Midbrain (tissue), 1 donor: ENCODE results near the gene POLD4.
"Not testable (repeated sequence)": the region's sequence is repeated elsewhere in the genome, so short reads cannot be mapped to it uniquely, and the experiment has no call there.

Experiments
- DNase-seq: peaks from one replicate; lab custom pipeline; 2025; lab: John Stamatoyannopoulos, UW

The POLD4 gene

DNA sequence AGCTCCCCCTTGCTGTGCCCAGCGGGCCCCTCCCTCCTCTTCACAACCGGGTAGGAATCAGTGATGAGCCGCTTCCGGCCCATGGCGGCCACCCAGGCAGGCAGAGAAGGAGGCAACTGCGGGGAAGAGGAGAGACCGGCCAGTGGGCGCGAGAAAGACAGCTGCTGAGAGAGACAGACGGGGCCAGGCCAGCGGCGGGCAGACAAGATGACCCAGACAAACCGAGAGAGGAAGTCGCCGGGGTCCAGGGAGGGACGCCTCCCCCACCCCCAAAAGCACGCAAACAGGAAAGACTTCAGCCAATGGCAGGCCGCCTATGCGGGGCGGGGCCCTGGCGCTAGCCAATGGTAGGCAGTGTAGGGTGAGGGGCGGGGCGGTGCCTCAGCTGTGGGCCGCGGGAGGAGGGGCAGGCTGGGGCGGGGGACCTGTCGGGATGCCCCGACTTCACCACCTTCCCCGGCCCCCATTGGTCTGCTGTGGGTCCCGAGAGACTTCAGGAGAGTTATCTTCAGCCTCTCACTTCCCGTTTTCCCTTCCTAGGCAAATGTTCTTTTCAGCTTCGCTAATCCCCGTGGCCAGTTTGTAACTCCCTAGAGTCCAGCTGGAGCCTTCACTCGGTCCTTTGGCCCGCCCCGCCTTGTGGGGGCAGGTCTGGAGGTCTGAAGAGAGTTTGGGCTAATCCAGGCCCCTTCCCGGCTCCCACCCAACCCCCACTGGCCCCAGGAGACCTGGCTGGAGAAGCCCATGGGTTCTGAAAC lies at the start of gene POLD4:
Gene POLD4, minus strand, starts transcription at position 230 of the 758 bp plus-strand sequence. Its CDS starts 147 bp downstream, at position 83.
- peak; percentile 97 for DNase-seq

DNA sequence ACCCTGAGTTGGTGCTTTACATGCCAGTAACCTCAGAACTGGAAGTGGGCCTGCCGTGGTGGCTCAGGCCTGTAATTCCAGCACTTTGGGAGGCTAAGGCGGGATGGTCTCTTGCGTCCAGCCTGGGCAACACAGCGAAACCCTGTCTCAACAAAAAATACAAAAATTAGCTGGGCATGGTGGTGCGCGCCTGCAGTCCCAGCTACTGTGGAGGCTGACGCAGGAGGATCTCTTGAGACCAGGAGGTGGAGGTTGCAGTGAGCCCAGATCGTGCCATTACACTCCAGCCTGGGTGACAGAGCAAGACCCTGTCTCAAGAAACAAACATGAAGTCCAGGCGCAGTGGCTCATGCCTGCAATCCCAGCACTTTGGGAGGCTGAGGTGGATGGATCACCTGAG lies 49.7 kb upstream of the POLD4 start:
- not testable (repeated sequence) for DNase-seq

DNA sequence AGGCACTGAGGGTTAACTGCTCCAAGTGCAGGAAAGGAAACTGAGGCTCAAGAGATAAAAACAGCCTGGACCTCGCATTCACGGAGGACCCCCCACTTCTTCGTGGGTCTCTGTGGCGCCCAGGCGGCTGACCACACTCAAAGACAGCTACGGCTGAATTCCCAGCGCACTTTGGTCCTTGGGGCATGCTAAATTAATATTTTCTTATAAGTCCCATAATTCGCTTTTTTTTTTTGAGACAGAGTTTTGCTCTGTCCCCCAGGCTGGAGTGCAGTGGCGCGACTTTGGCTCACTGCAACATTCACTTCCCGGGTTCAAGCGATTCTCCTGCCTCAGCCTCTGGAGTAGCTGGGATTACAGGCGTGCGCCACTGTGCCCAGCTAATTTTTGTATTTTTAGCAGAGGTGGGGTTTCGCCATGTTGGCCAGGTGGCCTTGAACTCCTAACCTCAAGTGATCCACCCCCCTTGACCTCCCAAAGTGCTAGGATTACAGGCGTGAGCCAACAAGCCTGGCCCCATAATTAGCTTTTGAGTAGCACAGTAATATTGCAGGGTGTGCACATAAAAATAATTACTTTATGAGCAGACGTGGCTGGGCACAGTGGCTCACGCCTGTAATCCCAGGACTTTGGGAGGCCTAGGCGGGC lies 49.0 kb upstream of the POLD4 start:
- not testable (repeated sequence) for DNase-seq

DNA sequence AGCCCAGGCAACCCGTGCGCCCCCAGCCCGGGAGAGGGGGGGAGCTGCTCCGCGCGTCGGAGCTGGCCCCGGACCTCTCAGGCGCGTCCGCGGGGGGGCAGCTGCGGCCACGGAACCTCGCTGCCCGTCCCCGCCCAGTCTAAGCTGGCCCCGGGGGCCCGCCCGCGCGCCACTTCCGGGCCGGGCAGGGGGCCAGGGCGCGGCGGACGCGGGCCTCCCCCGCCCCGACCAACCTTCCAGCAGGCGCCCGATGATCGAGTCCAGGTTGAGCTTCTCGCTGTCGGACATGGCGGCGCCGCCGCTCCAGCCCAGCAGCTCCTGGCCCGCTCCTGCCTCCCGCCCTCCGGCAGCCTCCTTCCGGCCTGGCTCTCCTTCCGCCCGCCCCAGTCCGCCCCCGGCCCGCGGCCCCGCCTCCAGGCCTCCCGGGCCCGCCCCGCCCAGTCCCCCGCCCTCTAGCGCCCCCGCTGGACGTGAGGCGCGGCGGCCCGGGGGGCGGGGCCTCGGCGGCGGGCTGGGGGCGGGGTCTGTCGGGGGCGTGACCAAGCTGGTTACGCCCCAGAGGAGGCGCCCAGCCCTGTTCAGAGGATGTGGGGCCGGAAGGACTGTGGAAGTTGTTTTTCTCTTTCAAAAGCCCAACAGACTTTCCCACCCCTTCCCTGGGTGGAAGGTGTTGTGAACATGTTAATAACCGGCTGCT lies 48.3 kb upstream of the POLD4 start, which contains the start of gene PPP1CA:
Gene PPP1CA, minus strand, starts transcription at position 364 of the 697 bp plus-strand sequence. Its CDS starts 76 bp downstream, at position 288.
- DNase-seq, result peak; percentile 92

DNA sequence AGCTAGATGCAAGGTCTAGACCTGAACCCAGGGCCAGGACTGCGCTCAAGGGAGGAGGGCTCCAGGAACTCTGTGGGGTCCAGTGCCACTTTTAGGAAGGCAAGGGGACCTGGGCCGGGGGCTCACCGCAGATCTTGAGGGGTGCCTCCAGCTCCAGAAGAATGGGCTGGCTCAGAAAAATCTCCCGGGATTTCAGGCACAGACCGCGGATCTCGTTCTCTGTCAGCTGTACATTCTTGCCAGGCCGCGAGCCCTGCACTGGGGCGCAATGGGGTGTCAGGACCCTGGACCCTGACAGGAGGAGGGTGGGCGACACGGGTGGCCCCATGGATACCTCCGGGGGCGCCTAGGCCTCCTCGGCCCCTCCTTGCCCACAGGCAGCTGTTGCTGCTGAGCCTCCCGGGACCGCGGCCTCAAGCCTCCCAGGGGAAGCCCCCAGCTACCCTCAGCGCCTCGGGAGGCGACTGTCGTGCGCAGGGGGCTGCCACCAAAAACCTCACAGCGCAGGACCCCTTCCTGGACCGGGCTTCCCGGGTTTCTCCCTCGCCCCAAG lies 47.7 kb upstream of the POLD4 start:
- DNase-seq, result no peak

DNA sequence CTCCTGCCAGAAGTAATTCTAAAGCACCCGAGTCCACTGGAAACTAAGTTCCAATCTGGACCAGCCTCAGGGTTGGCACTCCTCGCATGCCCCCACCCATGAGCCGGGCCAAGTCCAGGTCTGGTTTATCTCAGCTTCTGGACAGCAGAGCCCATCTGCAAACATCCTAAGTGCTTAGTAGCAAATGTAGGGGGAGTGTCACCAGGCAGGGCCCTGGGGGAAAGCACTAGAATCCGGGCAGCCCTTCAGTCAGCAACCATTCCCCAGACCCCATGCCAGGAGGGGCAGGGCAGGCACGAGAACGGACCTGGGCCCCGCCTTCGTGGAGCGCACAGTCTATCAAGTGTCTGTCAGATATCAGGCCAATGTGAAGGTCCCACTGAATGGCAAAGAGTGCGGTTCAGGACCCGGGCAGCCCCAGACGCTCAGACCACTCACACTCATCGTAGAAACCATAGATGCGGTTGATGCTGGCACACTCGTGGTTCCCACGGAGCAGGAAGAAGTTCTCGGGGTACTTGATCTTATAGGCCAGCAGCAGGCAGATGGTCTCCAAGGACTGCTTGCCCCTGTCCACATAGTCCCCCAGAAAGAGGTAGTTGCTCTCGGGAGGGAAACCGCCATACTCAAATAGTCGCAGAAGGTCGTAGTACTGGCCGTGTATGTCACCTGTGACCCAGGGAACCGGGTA lies 47.0 kb upstream of the POLD4 start:
- no peak for DNase-seq

DNA sequence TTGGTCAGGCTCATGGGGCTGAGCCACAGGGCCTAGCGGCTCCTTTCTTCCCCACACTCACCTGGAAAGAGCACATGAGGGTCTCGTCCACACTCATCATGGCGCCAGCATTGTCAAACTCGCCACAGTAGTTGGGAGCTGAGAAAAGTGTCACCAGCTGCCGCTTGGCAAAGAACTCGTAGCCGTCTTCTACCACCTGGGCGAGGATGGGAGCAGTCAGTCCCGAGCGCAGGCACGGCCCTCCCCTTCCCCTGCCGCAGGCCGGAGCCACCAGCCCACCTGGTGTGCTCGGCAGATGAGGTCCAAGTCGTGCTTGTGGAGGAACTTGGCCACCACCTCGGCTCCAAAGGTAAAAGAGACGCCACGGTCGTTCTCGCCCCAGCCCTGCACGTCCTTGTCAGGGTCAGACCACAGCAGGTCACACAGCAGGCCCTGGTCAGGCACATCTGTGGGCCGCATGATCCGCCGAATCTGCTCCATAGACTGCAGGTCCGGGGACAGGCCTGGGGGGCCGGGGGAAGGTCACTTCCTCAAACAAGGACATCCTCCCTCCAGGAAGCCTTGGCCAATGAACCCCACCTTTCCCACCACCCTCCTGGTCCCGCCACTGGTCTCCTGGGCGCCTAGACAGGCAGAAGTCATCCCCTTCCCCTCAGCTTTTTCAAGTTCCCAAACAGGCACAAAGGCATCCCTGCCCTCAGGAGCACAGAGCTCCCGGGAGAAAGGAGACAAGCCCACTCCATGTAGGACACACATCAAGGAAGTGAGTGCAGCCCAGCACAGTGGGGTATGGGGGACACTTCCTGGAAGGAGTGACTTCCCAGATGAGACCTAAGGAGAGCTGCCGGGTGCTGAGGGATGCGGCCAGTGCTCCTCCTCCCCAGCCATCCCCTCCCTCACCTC lies 45.6 kb upstream of the POLD4 start:
- no peak for DNase-seq

DNA sequence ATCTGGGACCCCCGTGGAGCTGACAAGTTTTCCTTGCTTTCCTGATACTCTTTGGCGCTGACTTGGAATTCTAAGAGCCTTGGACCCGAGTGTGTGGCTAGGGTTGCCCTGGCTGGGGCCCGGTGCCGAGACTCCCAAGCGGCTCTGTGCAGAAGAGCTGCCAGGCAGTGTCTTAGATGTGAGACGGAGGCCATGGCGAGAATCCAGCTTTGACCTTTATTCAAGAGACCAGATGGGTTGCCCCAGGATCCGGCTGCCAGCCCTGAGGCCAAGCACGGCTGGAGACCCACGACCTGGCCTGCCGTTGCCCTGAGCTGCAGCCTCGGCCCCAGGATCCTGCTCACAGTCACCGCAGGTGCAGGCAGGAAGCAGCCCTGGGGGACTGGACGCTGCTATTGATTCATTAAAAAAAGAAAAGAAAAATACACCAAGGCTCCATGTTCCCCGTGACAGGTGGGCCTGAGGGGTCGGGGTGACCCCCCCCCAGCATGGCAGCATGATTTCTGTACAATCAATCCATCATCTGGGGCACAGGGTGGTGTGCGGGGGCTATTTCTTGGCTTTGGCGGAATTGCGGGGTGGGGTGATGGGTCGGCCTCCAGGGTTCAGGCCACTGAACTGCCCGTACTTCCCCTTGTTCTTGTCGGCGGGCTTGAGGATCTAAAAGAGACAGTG lies 44.8 kb upstream of the POLD4 start:
- no peak for DNase-seq

DNA sequence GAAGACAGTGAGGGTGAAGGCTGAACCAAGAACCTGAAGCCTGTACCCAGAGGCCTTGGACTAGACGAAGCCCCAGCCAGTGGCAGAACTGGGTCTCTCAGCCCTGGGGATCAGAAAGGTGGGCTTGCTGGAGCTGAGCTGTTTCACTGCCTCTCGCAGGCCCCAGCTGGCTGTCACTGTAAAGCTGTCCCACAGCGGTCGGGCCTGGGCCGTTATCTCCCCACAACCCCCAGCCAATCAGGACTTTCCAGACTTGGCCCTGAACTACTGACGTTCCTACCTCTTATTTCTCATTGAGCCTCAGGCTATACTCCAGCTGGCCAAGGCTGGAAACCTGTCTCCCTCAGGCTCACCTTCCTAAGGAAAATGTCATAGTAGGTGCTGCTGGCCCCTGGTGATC lies 44.2 kb upstream of the POLD4 start:
- DNase-seq, result no peak

DNA sequence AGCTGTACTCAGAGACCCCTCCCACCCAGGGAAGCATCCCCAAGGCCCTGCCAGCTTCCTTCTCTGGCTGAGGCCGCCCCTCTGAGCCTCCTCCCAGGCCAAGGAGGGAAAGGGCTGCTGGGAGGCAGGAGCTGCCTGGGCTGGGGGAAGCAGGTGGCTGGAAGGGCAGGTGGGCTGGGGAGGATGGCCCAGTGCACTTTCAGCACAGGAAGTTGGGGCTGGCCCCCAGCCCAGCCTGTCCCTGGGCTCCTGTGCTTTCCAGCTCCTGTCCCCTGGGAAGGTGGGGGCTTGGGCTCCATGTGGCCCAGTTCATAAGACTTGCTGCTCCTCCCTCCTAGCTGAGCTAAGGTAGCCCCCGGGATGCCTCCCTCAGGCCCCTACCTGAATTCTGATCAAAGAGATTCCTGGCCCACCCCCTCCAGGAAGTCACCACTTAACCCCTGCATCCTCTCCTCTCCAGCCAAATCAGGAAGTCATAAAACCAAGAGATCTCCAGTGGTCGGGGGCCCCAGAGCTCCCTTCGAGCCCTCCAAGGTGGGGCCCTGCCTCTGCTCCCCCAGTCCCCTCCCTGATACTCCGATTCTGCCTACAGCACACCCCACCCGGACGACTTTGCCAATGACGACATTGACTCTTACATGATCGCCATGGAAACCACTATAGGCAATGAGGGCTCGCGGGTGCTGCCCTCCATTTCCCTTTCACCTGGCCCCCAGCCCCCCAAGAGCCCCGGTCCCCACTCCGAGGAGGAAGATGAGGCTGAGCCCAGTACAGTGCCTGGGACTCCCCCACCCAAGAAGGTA lies 43.4 kb upstream of the POLD4 start:
- DNase-seq, result no peak

DNA sequence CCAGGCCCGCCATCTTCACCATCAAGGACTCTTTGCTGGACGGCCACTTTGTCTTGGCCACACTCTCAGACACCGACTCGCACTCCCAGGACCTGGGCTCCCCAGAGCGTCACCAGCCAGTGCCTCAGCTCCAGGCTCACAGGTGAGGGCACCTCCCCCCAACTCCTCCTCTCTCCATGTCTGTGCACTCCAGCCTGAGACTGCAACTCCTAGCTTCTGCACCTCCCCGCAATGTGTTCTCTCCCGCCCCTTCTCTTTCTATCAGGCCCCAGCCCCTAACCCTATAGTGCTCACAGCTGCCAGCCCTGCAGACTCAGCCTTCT lies 42.9 kb upstream of the POLD4 start:
- no peak for DNase-seq

DNA sequence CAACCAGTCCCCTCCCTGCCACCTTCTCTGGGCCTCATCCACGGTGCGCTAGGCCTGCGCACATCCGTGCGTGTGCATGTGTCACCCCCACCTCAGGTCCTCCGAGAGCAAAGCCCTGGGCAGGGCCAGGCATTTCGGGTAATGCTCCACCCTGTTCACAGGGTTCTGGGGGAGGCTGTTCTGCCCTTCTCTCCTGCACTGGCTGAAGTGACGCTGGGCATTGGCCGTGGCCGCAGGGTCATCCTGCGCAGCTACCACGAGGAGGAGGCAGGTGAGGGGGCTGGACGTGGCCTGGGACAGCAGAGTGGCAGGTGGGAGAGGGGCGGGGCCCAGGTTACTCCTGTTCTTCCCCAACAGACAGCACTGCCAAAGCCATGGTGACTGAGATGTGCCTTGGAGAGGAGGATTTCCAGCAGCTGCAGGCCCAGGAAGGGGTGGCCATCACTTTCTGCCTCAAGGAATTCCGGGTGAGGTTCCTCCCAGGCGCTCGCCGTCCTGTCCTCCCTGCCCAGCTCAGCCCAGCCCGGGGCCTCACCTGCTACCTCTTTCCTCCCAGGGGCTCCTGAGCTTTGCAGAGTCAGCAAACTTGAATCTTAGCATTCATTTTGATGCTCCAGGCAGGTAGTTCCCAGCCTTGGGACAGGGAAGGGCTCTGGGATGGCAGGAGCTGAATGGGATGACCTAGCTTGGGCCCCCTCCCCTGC lies 42.4 kb upstream of the POLD4 start:
- no peak for DNase-seq

DNA sequence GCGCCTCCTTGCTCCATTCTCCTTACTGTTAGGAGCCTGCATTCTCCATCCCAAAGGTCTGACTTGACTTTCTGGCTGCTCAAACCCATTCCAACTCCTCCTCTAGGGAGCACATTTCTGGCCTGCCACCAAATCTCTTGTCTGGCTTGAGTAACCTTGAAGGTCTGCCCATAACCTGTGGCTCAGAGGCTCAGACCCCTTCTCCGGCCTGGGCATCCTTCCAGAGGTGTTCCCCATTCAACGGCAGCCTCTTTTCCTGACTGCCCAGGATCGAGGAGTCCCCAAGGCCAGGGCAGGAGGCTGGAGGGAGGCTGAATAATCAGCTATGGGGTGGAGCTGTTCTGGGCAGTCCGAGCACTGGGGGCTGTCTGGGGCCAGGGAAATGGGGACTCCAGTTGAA lies 40.6 kb upstream of the POLD4 start:
- DNase-seq, result no peak

DNA sequence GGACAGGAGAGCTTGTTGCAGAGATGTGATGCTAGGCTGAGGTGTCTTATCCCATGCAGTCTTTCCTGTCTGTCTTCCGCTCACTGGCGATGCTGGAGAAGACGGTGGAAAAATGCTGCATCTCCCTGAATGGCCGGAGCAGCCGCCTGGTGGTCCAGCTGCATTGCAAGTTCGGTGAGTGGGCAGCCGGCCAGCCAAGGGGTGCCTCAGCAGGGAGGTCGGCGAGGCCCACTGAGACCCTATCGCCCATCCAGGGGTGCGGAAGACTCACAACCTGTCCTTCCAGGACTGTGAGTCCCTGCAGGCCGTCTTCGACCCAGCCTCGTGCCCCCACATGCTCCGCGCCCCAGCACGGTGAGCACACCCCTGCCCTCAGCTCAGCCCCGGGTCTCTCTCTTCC lies 40.1 kb upstream of the POLD4 start:
- no peak for DNase-seq

DNA sequence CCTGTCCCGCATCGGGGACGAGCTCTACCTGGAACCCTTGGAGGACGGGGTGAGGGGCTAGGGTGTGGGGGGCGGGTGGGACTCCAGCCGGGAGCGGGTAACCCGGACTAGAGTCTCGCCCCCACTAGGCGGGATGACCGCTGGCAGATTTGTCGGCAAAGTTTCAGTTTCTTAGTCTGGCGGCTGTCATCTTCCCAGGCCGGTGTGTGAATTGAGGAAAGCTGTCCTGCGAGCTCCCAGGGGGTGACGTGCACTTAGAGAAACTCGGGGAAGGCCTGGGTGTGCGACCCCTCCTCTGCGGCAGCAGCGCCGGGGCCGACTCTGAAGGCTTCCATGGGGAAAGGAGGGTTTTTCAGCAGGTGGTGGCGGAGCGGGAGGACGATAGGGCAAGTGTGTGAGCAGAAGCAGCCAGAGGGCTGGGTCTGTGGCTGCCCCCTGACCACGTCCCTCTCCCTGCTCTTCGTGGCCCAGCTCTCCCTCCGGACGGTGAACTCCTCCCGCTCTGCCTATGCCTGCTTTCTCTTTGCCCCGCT lies 38.9 kb upstream of the POLD4 start:
- no peak for DNase-seq

DNA sequence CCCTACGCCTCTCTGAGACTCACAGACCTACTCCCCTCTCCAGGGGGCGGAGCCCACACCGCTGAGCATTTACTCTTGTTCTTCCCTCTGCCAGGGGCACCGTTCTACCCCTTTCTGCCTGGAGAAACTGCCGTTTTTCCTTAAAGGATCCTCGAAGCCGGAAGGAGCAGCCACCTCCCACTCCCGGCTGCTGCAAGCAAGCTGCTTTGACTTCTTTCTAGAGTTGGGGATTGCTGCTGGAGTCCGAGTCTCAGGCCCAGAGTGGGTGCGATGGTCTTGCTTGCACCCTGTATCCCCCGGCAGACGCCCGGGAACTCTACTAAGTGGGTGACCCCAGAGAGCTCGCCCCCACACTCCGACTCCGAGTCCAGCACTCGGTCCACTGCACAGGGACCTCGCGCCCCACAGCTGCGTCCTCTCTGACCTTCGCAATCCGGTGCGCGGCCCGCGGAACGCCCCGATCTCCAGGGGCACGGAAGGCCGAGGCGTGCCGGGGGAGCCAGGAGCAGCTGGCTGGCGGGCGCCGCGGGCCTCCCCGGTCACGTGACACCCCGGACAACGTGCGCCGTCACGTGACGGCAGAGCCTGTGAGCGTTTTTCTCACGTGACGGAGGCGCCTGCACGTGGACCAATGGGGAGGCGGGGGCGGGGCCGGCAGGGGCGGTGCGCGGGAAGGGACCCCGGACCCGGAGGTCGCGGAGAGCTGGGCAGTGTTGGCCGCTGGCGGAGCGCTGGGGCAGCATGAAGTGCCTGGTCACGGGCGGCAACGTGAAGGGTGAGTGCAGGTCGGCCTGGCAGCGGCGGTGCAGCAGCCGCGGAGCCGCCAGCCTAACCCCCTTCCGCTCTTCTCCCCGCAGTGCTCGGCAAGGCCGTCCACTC lies 38.2 kb upstream of the POLD4 start, which contains the start of gene RAD9A:
Gene RAD9A, plus strand, starts transcription at position 683 of the 879 bp plus-strand sequence. Its CDS starts 59 bp downstream, at position 742.
- DNase-seq, result peak; percentile 94

DNA sequence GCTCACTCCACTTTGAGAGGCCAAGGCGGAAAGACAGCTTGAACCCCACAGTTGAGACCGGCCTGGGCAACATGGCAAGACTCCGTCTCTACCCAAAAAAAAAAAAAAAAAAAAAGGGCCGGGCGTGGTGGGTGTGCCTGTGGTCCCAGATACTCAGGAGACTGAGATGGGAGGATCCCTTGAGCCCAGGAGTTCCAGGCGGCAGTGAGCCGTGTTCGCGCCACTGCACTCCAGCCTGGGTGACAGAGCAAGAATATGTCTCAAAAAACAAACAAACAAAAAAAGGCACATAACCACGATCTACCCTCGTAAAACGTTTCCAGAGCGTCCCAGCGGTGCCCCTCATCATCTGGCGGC lies 37.6 kb upstream of the POLD4 start:
- DNase-seq, result no peak

DNA sequence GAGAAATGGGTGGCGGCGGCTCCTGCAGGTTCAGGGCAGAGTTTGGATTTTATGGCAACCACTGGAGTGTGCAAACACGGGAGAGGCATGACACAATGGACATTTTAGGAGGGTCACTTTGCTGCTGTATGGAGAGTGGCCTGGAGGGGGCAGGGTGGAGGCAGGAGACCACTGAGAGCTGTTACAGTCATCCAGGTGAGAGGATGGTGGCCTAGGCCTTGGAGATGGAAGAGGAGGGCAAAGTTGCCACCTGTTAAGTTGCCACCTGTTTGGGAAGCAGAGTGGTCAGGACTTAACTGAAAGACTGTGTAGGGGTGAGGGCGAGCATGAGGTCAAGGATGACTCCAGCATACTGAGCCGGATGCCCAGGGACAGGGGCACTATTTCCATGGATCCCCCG lies 36.1 kb upstream of the POLD4 start:
- DNase-seq, result no peak
